Breast epithelium (tissue), 3 donors: Measurements from ENCODE around the gene SPINDOC.

Experiments
- POLR2AphosphoS5 ChIP-seq, 3 donors: sonication (generic); formaldehyde crosslinking; IDR thresholded peaks; one replicate each; pipeline ENCODE4 v1.6.1; 2017; ENCODE audit warnings: antibody characterized with exemption in 3 of 3
- TF ChIP-seq, protein P1 (sequence below), 3 donors: fragments of 450-650 bp; IDR thresholded peaks; one replicate each; pipeline ENCODE4 v1.5.1; 2016 to 2017; ENCODE audit warnings: antibody characterized with exemption in 3 of 3, mild to moderate bottlenecking in 3 of 3, moderate library complexity in 3 of 3

DNA sequence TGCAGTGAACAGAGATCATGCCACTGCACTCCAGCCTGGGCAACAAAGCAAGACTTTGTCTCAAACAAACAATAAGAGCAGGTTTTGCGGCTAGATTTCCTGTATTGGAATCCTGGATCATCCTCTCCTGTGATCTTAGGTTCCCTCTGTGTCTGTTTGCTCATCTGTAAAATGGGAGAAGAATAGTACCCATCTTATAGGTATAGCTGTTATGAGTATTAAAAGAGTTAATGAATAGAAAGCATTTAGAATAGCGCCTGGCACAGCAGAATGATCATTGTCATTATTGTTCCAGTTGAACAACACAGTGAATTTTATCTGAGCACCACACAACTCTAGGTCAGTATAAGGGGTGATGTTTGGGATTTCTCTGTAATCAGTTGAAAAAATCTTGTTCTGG, 36.4 kb downstream of the SPINDOC start:
- TF ChIP-seq, protein P1, sequence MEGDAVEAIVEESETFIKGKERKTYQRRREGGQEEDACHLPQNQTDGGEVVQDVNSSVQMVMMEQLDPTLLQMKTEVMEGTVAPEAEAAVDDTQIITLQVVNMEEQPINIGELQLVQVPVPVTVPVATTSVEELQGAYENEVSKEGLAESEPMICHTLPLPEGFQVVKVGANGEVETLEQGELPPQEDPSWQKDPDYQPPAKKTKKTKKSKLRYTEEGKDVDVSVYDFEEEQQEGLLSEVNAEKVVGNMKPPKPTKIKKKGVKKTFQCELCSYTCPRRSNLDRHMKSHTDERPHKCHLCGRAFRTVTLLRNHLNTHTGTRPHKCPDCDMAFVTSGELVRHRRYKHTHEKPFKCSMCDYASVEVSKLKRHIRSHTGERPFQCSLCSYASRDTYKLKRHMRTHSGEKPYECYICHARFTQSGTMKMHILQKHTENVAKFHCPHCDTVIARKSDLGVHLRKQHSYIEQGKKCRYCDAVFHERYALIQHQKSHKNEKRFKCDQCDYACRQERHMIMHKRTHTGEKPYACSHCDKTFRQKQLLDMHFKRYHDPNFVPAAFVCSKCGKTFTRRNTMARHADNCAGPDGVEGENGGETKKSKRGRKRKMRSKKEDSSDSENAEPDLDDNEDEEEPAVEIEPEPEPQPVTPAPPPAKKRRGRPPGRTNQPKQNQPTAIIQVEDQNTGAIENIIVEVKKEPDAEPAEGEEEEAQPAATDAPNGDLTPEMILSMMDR (IDR thresholded peaks at IDR 0.05): no peak
- TF ChIP-seq POLR2AphosphoS5 (IDR thresholded peaks at IDR 0.05): no peak
